Upper lobe of left lung (tissue), 4 donors: ENCODE results near the gene INTS4.

Experiments
- CTCF ChIP-seq, 6 experiments: fragments of 450-650 bp in 4 of 6; fragments of 200-600 bp in 2 of 6; sonication (generic) in 2 of 6; IDR thresholded peaks; one replicate each; pipeline ENCODE4 v1.5.1; 2016 to 2019; ENCODE audit warnings: antibody characterized with exemption in 6 of 6
- EP300 ChIP-seq, 4 donors: sonication (generic); formaldehyde crosslinking; IDR thresholded peaks; one replicate each; pipeline ENCODE4 v1.5.1; 2017; ENCODE audit warnings: antibody characterized with exemption in 4 of 4, control low read depth in 2 of 4
- POLR2A ChIP-seq, 4 donors: fragments of 450-650 bp; IDR thresholded peaks; one replicate each; pipeline ENCODE4 v1.5.1; 2016 to 2017; ENCODE audit warnings: antibody characterized with exemption in 4 of 4, mild to moderate bottlenecking in 2 of 4
- POLR2AphosphoS5 ChIP-seq, 2 donors: sonication (generic); formaldehyde crosslinking; IDR thresholded peaks; one replicate each; pipeline ENCODE4 v1.5.1; 2017; ENCODE audit warnings: antibody characterized with exemption in 2 of 2

- TF ChIP-seq CTCF (IDR thresholded peaks at IDR 0.05), result no peak
- no peak for TF ChIP-seq POLR2A (IDR thresholded peaks at IDR 0.05)
- TF ChIP-seq EP300 (IDR thresholded peaks at IDR 0.05), result no peak
- no peak for TF ChIP-seq POLR2AphosphoS5 (IDR thresholded peaks at IDR 0.05)
These were observed 566 bp downstream of the INTS4 start for GRCh38 chr11:77993902-77994301.
